Measurements from ENCODE around the gene FLOT2.
"Not testable (repeated sequence)": the region's sequence is repeated elsewhere in the genome, so short reads cannot be mapped to it uniquely, and the experiment has no call there.

DNA sequence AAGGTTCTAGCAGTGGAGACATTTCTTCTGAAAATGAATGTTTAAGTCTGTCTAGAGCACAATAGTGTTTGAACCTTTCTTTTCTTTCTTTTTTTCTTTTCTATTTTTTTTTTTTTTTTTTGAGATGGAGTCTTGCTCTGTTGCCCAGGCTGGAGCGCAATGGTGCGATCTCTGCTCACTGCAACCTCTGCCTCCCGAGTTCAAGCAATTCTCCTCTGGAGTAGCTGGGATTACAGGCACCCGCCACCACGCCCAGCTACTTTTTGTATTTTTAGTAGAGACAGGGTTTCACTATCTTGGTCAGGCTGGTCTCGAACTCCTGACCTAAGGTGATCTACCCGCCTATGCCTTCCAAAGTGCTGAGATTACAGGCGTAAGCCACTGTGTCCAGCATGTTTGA is 37.0 kb upstream of the FLOT2 start:
- TF ChIP-seq POLR2AphosphoS5 (IDR thresholded peaks at IDR 0.05; ENCODE audit: insufficient read depth, low read depth, low read length); POLR2A (IDR thresholded peaks at IDR 0.05; ENCODE audit: low read depth, low read length); MAX (IDR thresholded peaks at IDR 0.05; ENCODE audit: insufficient read depth, insufficient read length); MYC (IDR thresholded peaks at IDR 0.05; ENCODE audit: low read depth, low read length); EZH2 (IDR thresholded peaks at IDR 0.05; ENCODE audit: borderline replicate concordance, low read depth, low read length, severe bottlenecking); GATA2 (IDR thresholded peaks at IDR 0.05; ENCODE audit: insufficient read depth, insufficient read length, low read depth, low read length); JUN (IDR thresholded peaks at IDR 0.05; ENCODE audit: borderline replicate concordance, insufficient read depth, insufficient read length, low read depth): not testable (repeated sequence)
- TF ChIP-seq, protein P1, sequence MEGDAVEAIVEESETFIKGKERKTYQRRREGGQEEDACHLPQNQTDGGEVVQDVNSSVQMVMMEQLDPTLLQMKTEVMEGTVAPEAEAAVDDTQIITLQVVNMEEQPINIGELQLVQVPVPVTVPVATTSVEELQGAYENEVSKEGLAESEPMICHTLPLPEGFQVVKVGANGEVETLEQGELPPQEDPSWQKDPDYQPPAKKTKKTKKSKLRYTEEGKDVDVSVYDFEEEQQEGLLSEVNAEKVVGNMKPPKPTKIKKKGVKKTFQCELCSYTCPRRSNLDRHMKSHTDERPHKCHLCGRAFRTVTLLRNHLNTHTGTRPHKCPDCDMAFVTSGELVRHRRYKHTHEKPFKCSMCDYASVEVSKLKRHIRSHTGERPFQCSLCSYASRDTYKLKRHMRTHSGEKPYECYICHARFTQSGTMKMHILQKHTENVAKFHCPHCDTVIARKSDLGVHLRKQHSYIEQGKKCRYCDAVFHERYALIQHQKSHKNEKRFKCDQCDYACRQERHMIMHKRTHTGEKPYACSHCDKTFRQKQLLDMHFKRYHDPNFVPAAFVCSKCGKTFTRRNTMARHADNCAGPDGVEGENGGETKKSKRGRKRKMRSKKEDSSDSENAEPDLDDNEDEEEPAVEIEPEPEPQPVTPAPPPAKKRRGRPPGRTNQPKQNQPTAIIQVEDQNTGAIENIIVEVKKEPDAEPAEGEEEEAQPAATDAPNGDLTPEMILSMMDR (IDR thresholded peaks at IDR 0.05; ENCODE audit: extremely low read depth in 1 of 2, insufficient read depth in 1 of 2, low read depth in 1 of 2, low read length in 2 of 2) = not testable (repeated sequence)

All from endothelial cell of umbilical vein (primary cell).